Fibroblast of pulmonary artery (primary cell): ENCODE measurements around the gene GREM2.

Experiments used
- DNase-seq: peaks from one replicate; pipeline ENCODE4 v3.0.0-alpha.2; 2010; ENCODE audit warnings: low read depth
- H3K4me3 ChIP-seq: replicated peaks from 2 replicates; pipeline ENCODE4 v1.5.1; 2011; ENCODE audit warnings: low read depth, mild to moderate bottlenecking, control low read depth, low read length, moderate library complexity
- CTCF ChIP-seq: IDR thresholded peaks from 2 replicates; pipeline ENCODE4 v1.5.1; 2011; ENCODE audit warnings: mild to moderate bottlenecking, control low read depth, low read length, inconsistent platforms; ENCODE audit errors: missing control alignments

Gene GREM2

DNA sequence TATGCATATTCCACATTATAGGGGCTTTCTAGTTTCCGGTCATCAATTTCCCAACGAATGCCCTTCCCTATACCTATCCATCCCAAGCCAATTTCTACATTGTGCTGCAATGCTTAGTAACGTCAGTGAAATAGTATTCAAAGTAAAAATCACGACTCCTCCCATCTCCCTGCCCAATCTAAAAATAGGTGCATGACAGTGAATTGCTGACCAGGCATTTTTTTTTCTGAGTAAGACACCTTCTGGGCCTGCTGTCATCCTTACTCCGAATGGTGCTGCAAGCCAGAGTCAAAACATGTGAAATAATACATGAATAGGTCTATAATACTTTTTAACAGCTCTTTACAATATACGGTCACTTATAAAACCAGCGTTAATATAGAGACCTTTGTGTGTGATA lies 120.2 kb downstream of the GREM2 start:
- TF ChIP-seq CTCF: no peak
- no peak overlapping the region for H3K4me3 ChIP-seq
- no peak for DNase-seq

- TF ChIP-seq CTCF: no peak
- H3K4me3 ChIP-seq: no peak overlapping the region
- DNase-seq: peak; percentile 34
Observed at GRCh38 chr1:240491156-240491555, 120.8 kb downstream of the GREM2 start.

DNA sequence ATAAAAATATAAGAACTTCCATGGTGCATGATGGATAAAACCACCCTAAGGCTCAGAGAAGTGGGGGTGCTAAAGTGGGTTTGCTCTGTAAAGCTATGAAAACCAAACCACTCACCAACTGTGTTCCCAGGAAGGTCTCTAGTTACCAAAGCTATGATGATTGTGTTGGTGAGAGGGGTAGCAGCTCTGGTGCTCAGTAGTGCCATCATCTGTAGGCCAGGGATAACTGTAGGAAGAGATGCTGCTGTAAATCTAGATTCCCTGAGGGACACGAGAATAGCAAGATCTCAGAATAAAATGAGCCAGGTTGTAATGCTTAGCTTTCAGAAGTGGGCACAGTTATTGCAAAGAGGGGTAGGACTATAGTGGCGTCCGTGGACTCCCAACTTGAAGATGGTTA lies 124.5 kb downstream of the GREM2 start:
- no peak for TF ChIP-seq CTCF
- no peak overlapping the region for H3K4me3 ChIP-seq
- DNase-seq: no peak

- DNase-seq: no peak
- no peak overlapping the region for H3K4me3 ChIP-seq
- TF ChIP-seq CTCF: no peak
Observed at GRCh38 chr1:240486611-240487010, 125.3 kb downstream of the GREM2 start.

GRCh38 chr1:240484804-240485443 lies 127.0 kb downstream of the GREM2 start:
- DNase-seq: no peak
- no peak overlapping the region for H3K4me3 ChIP-seq
- TF ChIP-seq CTCF: no peak

GRCh38 chr1:240478536-240478935 lies 133.4 kb downstream of the GREM2 start:
- H3K4me3 ChIP-seq: no peak overlapping the region
- TF ChIP-seq CTCF: no peak
- no peak for DNase-seq

- TF ChIP-seq CTCF: no peak
- no peak overlapping the region for H3K4me3 ChIP-seq
- DNase-seq: no peak
Observed at GRCh38 chr1:240475832-240476231, 136.1 kb downstream of the GREM2 start.
